IMR-90 (cell line): ENCODE measurements around the gene CDK17. TPM values are rescaled to one million over a fixed set of nuclear protein-coding genes. Genes with fewer than 3 reads are reported as not detected.
A peak's percentile ranks its signal among the peaks of the same experiment; 100 is the strongest.

Experiments used
- ATAC-seq: fragments of 200-7000 bp; cut with Tn5 transposase; 2 replicates; pipeline ENCODE4 v1.9.1; 2020; ENCODE audit warnings: low read depth, mild to moderate bottlenecking, moderate library complexity
- BruUV-seq: library from RNA; stranded (reverse); fragments of 400-500 nt; replicated peaks from 2 replicates; lab custom pipeline; 2021; lab: Mats Ljungman, UMichigan
- CTCF ChIA-PET: fragments of 300-600 bp; formaldehyde crosslinking; extraction: SDS; loops from one replicate; lab custom pipeline; 2021; ENCODE audit warnings: antibody characterized with exemption; lab: Yijun Ruan, JAX
- POLR2A ChIA-PET: fragments of 300-600 bp; sonication (Branson Sonifier 250); formaldehyde crosslinking; loops from one replicate; lab custom pipeline; 2022; ENCODE audit warnings: antibody characterized with exemption; ENCODE audit not compliant: unreplicated experiment; lab: Charles Lee
- DNase-seq: peaks from one replicate; pipeline ENCODE4 v3.0.0; 2013
- H2AFZ ChIP-seq: replicated peaks from 2 replicates; pipeline ENCODE3; 2013; ENCODE audit warnings: low read length, mild to moderate bottlenecking; ENCODE audit not compliant: poor library complexity
- H2AK5ac ChIP-seq: 2 replicates; pipeline ENCODE4 v1.6.1; 2013; ENCODE audit warnings: low read depth, low read length, inconsistent platforms
- H2AK9ac ChIP-seq: replicated peaks from 2 replicates; pipeline ENCODE3; 2013; ENCODE audit warnings: mild to moderate bottlenecking, low read depth, low read length, moderate library complexity; ENCODE audit not compliant: poor library complexity
- H2BK120ac ChIP-seq: 2 replicates; pipeline ENCODE4 v1.6.1; 2013; ENCODE audit warnings: low read depth, low read length, inconsistent platforms
- H2BK15ac ChIP-seq: 3 replicates; pipeline ENCODE4 v1.6.1; 2013; ENCODE audit warnings: low read depth, low read length, inconsistent platforms
- H2BK20ac ChIP-seq: 2 replicates; pipeline ENCODE4 v1.6.1; 2013; ENCODE audit warnings: low read depth, mild to moderate bottlenecking, inconsistent platforms, low read length, moderate library complexity
- H2BK5ac ChIP-seq: 2 replicates; pipeline ENCODE4 v1.6.1; 2013; ENCODE audit warnings: mild to moderate bottlenecking, low read depth, low read length, inconsistent platforms; ENCODE audit not compliant: poor library complexity, severe bottlenecking
- H3K14ac ChIP-seq: replicated peaks from 2 replicates; pipeline ENCODE4 v1.6.1; 2013; ENCODE audit warnings: low read depth, low read length, inconsistent platforms
- H3K18ac ChIP-seq: 2 replicates; pipeline ENCODE4 v1.6.1; 2013; ENCODE audit warnings: low read depth, low read length, control low read depth
- H3K23ac ChIP-seq: 2 replicates; pipeline ENCODE4 v1.6.1; 2013; ENCODE audit warnings: low read depth, low read length, inconsistent platforms
- H3K27ac ChIP-seq: 2 replicates; pipeline ENCODE4 v1.5.1; 2013; ENCODE audit warnings: mild to moderate bottlenecking, control low read depth, low read length; ENCODE audit not compliant: insufficient read depth
- H3K27me3 ChIP-seq: 2 replicates; pipeline ENCODE4 v1.6.1; 2013; ENCODE audit warnings: low read length; ENCODE audit not compliant: control insufficient read depth, insufficient read depth
- H3K36me3 ChIP-seq: 2 replicates; pipeline ENCODE4 v1.6.1; 2013; ENCODE audit warnings: low read length, mixed read lengths; ENCODE audit not compliant: control insufficient read depth, insufficient read depth
- H3K4ac ChIP-seq: 2 replicates; pipeline ENCODE4 v1.6.1; 2013; ENCODE audit warnings: low read depth, low read length, inconsistent platforms
- H3K4me1 ChIP-seq: 2 replicates; pipeline ENCODE4 v1.6.1; 2013; ENCODE audit warnings: low read length, mixed read lengths; ENCODE audit not compliant: control insufficient read depth, insufficient read depth
- H3K4me2 ChIP-seq: 2 replicates; pipeline ENCODE4 v1.6.1; 2013; ENCODE audit warnings: low read depth, mild to moderate bottlenecking, control low read depth, low read length, moderate library complexity
- H3K4me3 ChIP-seq: 2 replicates; pipeline ENCODE4 v1.5.1; 2013; ENCODE audit warnings: low read depth, mild to moderate bottlenecking, control low read depth, low read length, moderate library complexity; ENCODE audit not compliant: insufficient read depth
- H3K56ac ChIP-seq: 2 replicates; pipeline ENCODE4 v1.6.1; 2013; ENCODE audit warnings: low read length, inconsistent platforms; ENCODE audit not compliant: insufficient read depth; ENCODE audit errors: extremely low read depth
- H3K79me1 ChIP-seq, 2 experiments: 2 replicates each; pipeline ENCODE4 v1.6.1; 2013; ENCODE audit warnings: low read length in 2 of 2, inconsistent platforms in 1 of 2, low read depth in 1 of 2
- H3K9ac ChIP-seq: 2 replicates; pipeline ENCODE4 v1.6.1; 2013; ENCODE audit warnings: low read depth, low read length, control low read depth
- H3K9me1 ChIP-seq: 2 replicates; pipeline ENCODE4 v1.6.1; 2013; ENCODE audit warnings: low read length, inconsistent platforms; ENCODE audit not compliant: insufficient read depth
- H3K9me3 ChIP-seq: 2 replicates; pipeline ENCODE4 v1.6.1; 2013; ENCODE audit warnings: low read length; ENCODE audit not compliant: control insufficient read depth, insufficient read depth
- H4K20me1 ChIP-seq: 2 replicates; pipeline ENCODE4 v1.6.1; 2013; ENCODE audit warnings: low read length, inconsistent platforms; ENCODE audit not compliant: insufficient read depth
- H4K5ac ChIP-seq: 2 replicates; pipeline ENCODE4 v1.6.1; 2013; ENCODE audit warnings: mild to moderate bottlenecking, low read depth, low read length, control low read depth
- H4K8ac ChIP-seq, 2 experiments: 2 replicates each; pipeline ENCODE4 v1.6.1; 2013; ENCODE audit warnings: low read depth in 2 of 2, low read length in 2 of 2, control low read depth in 1 of 2, inconsistent platforms in 1 of 2
- H4K91ac ChIP-seq: 2 replicates; pipeline ENCODE4 v1.6.1; 2013; ENCODE audit warnings: low read depth, low read length, inconsistent platforms; ENCODE audit not compliant: insufficient read depth
- CTCF ChIP-seq: conservative IDR thresholded peaks from 2 replicates; pipeline ENCODE4 v1.5.1; 2012; ENCODE audit warnings: mild to moderate bottlenecking, low read depth, low read length, improper control_type of control experiment
- ELK1 ChIP-seq: fragments of 150-350 bp; IDR thresholded peaks from 2 replicates; pipeline ENCODE4 v1.6.1; 2016; ENCODE audit warnings: low read depth, mild to moderate bottlenecking, low read length, moderate library complexity, borderline replicate concordance
- MXI1 ChIP-seq: IDR thresholded peaks from 2 replicates; pipeline ENCODE4 v1.6.1; 2012; ENCODE audit warnings: low read depth, mild to moderate bottlenecking, low read length, moderate library complexity, borderline replicate concordance
- POLR2A ChIP-seq: IDR thresholded peaks from 2 replicates; pipeline ENCODE4 v1.6.1; 2012; ENCODE audit warnings: mild to moderate bottlenecking, low read depth, low read length
- RCOR1 ChIP-seq: IDR thresholded peaks from 2 replicates; pipeline ENCODE4 v1.6.1; 2012; ENCODE audit warnings: mild to moderate bottlenecking, low read length, improper control_type of control experiment; ENCODE audit not compliant: insufficient replicate concordance
- WGBS, 2 experiments: methylation state at CpG; one replicate each; pipeline versions ENCODE4 v1.1.5 to v1.1.7; 2013; ENCODE audit warnings: missing lambda C conversion rate in 2 of 2; ENCODE audit not compliant: insufficient read length in 1 of 2; ENCODE audit errors: extremely low coverage in 2 of 2; 5-methylcytosine and 5-hydroxymethylcytosine counted together
- dilution Hi-C: fragments of 300-500 bp; cut with HindIII; formaldehyde crosslinking; loops from one replicate; pipeline ENCODE4 v1.14.3; 2018; ENCODE audit warnings: low sequenced_read_pairs; ENCODE audit not compliant: unreplicated experiment
- in situ Hi-C: fragments of 300-500 bp; cut with MboI; formaldehyde crosslinking; loops from 3 replicates; pipeline ENCODE4 v1.14.3; 2019; ENCODE audit warnings: low sequenced_read_pairs, inconsistent platforms, mixed read lengths
- intact Hi-C: fragments of 100-400 bp; cut with micrococcal nuclease; formaldehyde crosslinking; loops from 2 replicates; pipeline ENCODE4 v1.10.0; 2022
- polyA plus RNA-seq, 3 experiments: library from polyadenylated mRNA; depleted of rRNA; stranded (reverse); fragments of >200 nt; gene quantifications; 2 replicates each; pipeline ENCODE4 v1.2.3, GENCODE V29; 2012; ENCODE audit warnings: low replicate concordance in 1 of 3
- total RNA-seq: library from RNA; depleted of rRNA; stranded (reverse); fragments of >200 nt; gene quantifications from 2 replicates; pipeline ENCODE4 v1.2.3, GENCODE V29; 2012

CDK17 gene
- total and polyA plus RNA-seq, 2 of the 4 experiments (the other 2 are of a cell fraction): 14.5 to 50.2 TPM

- H3K14ac ChIP-seq: no peak overlapping the region
- no peak for DNase-seq
- no peaks in the 10 kb centered on the region for H4K20me1 ChIP-seq
- H3K4me1 ChIP-seq: peaks cover 23% of the 10 kb centered on the region
- TF ChIP-seq MXI1: no peak
- no peak for TF ChIP-seq RCOR1
- no peak for TF ChIP-seq CTCF
- no peak for TF ChIP-seq ELK1
- TF ChIP-seq POLR2A: no peak
- no peak overlapping the region for H2AK9ac ChIP-seq
- in situ Hi-C loops: no loop called here
- H2AFZ ChIP-seq: no peak overlapping the region
- BruUV-seq: no TSS peak
- no peak for ATAC-seq
- dilution Hi-C loops: no loop called here
- peak overlapping the region; percentile 85 for H3K18ac ChIP-seq
- POLR2A ChIA-PET: no interaction called here
- H2AK5ac ChIP-seq: peak overlapping the region; percentile 78
- H3K9me3 ChIP-seq: no peaks in the 10 kb centered on the region
- peak overlapping the region; percentile 83 for H3K27ac ChIP-seq
- H2BK5ac ChIP-seq: peak overlapping the region; percentile 100
- intact Hi-C loops: no loop called here
- 0 out of 3 replicates have a peak overlapping the region, but pooled peaks have one; percentile 28 for H2BK15ac ChIP-seq
- no peak overlapping the region for H3K4me3 ChIP-seq
- H3K9ac ChIP-seq: 0 out of 2 replicates have a peak overlapping the region, but pooled peaks have one; percentile 51
- H3K9me1 ChIP-seq: peaks cover 5% of the 10 kb centered on the region; the same call in 1 of the 2 replicates
- H3K79me1 ChIP-seq: peaks cover 6 to 22% of the 10 kb centered on the region in 2 experiments
- no peaks in the 10 kb centered on the region for H3K36me3 ChIP-seq
- H3K27me3 ChIP-seq: no peaks in the 10 kb centered on the region
- peak overlapping the region; percentile 78 for H4K91ac ChIP-seq
- H2BK120ac ChIP-seq: peak overlapping the region; percentile 99
- no CpG with 5 or more reads among the region's 3 CpGs for WGBS, 2 experiments
- H4K8ac ChIP-seq: peak overlapping the region; percentile 19 to 87
- H3K4me2 ChIP-seq: no peak overlapping the region
- CTCF ChIA-PET: interaction anchor here (0.5 to 1.2 kb wide), 2 partner anchors 17 to 24 kb away, joined by 3 to 4 read pairs; no protein-coding TSS in a partner anchor
- peak overlapping the region; percentile 43 for H4K5ac ChIP-seq
- H3K4ac ChIP-seq: peak overlapping the region; percentile 87; the same call in 1 of the 2 replicates
- peak overlapping the region; percentile 88; the same call in 1 of the 2 replicates for H3K23ac ChIP-seq
- H3K56ac ChIP-seq: 0 out of 2 replicates have a peak overlapping the region, but pooled peaks have one; percentile 84
- peak overlapping the region; percentile 43; the same call in 1 of the 2 replicates for H2BK20ac ChIP-seq
Observed at GRCh38 chr12:96424601-96425000, 24.4 kb upstream of the CDK17 start.
